ENCODE results near the gene SLC16A12.
"Not testable (repeated sequence)": the region's sequence is repeated elsewhere in the genome, so short reads cannot be mapped to it uniquely, and the experiment has no call there.

Gene SLC16A12

GRCh38 chr10:89548673-89549072 is 13.3 kb upstream of the SLC16A12 start:
- H3K27ac ChIP-seq: no peak overlapping the region
- peaks cover 0 to 4% (median 0%) of the 10 kb centered on the region in 4 donors for H3K4me1 ChIP-seq
- no peak for DNase-seq
- TF ChIP-seq, protein P1, sequence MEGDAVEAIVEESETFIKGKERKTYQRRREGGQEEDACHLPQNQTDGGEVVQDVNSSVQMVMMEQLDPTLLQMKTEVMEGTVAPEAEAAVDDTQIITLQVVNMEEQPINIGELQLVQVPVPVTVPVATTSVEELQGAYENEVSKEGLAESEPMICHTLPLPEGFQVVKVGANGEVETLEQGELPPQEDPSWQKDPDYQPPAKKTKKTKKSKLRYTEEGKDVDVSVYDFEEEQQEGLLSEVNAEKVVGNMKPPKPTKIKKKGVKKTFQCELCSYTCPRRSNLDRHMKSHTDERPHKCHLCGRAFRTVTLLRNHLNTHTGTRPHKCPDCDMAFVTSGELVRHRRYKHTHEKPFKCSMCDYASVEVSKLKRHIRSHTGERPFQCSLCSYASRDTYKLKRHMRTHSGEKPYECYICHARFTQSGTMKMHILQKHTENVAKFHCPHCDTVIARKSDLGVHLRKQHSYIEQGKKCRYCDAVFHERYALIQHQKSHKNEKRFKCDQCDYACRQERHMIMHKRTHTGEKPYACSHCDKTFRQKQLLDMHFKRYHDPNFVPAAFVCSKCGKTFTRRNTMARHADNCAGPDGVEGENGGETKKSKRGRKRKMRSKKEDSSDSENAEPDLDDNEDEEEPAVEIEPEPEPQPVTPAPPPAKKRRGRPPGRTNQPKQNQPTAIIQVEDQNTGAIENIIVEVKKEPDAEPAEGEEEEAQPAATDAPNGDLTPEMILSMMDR (IDR thresholded peaks at IDR 0.05): no peak
- peaks cover 0 to 4% (median 0%) of the 10 kb centered on the region in 3 donors for H3K9me3 ChIP-seq
- H3K4me3 ChIP-seq: no peak overlapping the region
- intact Hi-C loops (cut with DNase I; ENCODE audit: low total_unique reads): no loop called here
- no peaks in the 10 kb centered on the region for H3K36me3 ChIP-seq
- no peaks in the 10 kb centered on the region for H3K27me3 ChIP-seq

- TF ChIP-seq, protein P1 (IDR thresholded peaks at IDR 0.05): no peak
- Histone ChIP-seq H3K27me3 (no peaks in the 10 kb centered on the region), H3K36me3 (no peaks in the 10 kb centered on the region), H3K4me1 (no peaks in the 10 kb centered on the region), H3K27ac (no peak overlapping the region), H3K9me3 (peaks cover 0 to 4% (median 0%) of the 10 kb centered on the region in 3 donors), H3K4me3 (no peak overlapping the region)
- intact Hi-C loops (cut with DNase I; ENCODE audit: low total_unique reads): no loop called here
- no peak for DNase-seq
Measured at GRCh38 chr10:89547853-89548513, 12.6 kb upstream of the SLC16A12 start.

- H3K9me3 ChIP-seq; H3K27ac ChIP-seq; DNase-seq; H3K36me3 ChIP-seq; H3K4me3 ChIP-seq; intact Hi-C loops (cut with DNase I; ENCODE audit: low total_unique reads); H3K4me1 ChIP-seq; H3K27me3 ChIP-seq: not testable (repeated sequence)
Measured at GRCh38 chr10:89546651-89547050, 11.3 kb upstream of the SLC16A12 start.

- Histone ChIP-seq H3K27ac (no peak overlapping the region), H3K9me3 (peaks cover 0 to 4% (median 0%) of the 10 kb centered on the region in 3 donors), H3K27me3 (peaks cover 0 to 2% of the 10 kb centered on the region in 2 donors), H3K4me1 (no peaks in the 10 kb centered on the region), H3K36me3 (no peaks in the 10 kb centered on the region), H3K4me3 (no peak overlapping the region)
- intact Hi-C loops (cut with DNase I; ENCODE audit: low total_unique reads): no loop called here
- DNase-seq: no peak
- TF ChIP-seq, protein P1 (IDR thresholded peaks at IDR 0.05): no peak
Measured at GRCh38 chr10:89543841-89544240, 8.4 kb upstream of the SLC16A12 start.

DNA sequence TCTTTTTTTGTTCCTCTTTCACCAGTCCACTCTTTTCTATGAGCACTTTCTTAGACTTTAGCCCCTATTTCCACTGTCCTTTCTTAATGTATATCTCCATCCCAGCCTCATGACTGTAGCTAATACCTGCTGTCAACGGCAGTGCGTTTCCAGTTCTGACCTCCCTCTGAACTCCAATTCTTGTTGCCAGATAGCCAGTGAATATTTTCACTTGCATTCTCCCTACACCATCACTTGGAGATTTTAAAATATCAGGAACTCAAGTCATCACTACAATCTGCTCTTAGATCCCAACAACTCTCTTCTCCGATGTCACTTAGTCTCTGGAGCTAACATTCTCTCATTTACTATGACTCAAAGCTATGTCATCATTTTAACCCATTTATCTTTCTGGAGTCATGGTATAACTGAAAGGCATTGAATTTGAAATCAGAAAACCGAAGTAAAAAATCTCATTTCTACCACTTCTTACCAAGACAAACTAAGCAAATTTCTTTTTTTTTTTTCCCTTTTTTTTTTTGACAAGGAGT is 5.1 kb upstream of the SLC16A12 start:
- intact Hi-C loops (cut with DNase I; ENCODE audit: low total_unique reads): no loop called here
- DNase-seq: no peak
- peaks cover 0 to 2% (median 0%) of the 10 kb centered on the region in 3 donors for H3K9me3 ChIP-seq
- no peaks in the 10 kb centered on the region for H3K36me3 ChIP-seq
- TF ChIP-seq, protein P1 (IDR thresholded peaks at IDR 0.05): no peak
- no peak overlapping the region for H3K4me3 ChIP-seq
- H3K27me3 ChIP-seq: peaks cover 0 to 14% of the 10 kb centered on the region in 2 donors
- no peak overlapping the region for H3K27ac ChIP-seq
- peaks cover 0 to 5% (median 5%) of the 10 kb centered on the region in 4 donors for H3K4me1 ChIP-seq

DNA sequence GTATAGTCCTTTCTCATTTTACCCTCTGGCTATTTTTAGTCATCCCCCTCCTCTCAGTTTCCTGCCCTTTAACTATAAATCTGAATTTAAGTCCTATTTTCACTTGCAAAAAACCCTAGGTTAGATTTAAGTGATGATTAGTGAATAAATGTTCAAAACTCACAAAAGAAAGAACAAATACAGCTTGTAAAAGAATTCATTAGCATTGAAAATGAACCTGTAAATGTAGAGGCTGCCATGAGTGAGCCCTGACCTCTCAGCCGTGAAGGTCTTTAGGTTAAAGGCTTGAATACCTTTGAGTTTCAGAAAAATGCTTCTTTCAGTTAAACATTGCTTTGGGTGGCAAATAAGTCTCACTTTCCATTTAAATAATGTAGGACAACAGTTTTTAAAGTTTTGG is 2.0 kb upstream of the SLC16A12 start:
- Histone ChIP-seq H3K36me3 (no peaks in the 10 kb centered on the region), H3K4me1 (peaks cover 4 to 15% (median 11%) of the 10 kb centered on the region in 4 donors), H3K9me3 (no peaks in the 10 kb centered on the region), H3K27ac (no peak overlapping the region), H3K27me3 (peaks cover 0 to 44% of the 10 kb centered on the region in 2 donors), H3K4me3 (no peak overlapping the region)
- TF ChIP-seq, protein P1 (IDR thresholded peaks at IDR 0.05): no peak
- no peak for DNase-seq
- intact Hi-C loops (cut with DNase I; ENCODE audit: low total_unique reads): no loop called here
